ENCODE results near the gene ARHGAP9.
"Not testable (repeated sequence)": the region's sequence is repeated elsewhere in the genome, so short reads cannot be mapped to it uniquely, and the experiment has no call there.

- not testable (repeated sequence) for TF ChIP-seq ZBTB49 (tag by site-specific recombination; IDR thresholded peaks at IDR 0.05; ENCODE audit: low read depth); ZNF530 (tag by site-specific recombination; IDR thresholded peaks at IDR 0.05; ENCODE audit: low read depth); CTCF (tag by site-specific recombination; IDR thresholded peaks at IDR 0.05); ZNF184 (tag by site-specific recombination; IDR thresholded peaks at IDR 0.05); REST (tag by site-specific recombination; IDR thresholded peaks at IDR 0.05)
Measured at GRCh38 chr12:57513677-57514076, 34.0 kb upstream of the ARHGAP9 start.

Data from HEK293 (cell line).